ENCODE measurements around the gene TCEAL7.

GRCh38 chrX:103363046-103363445 is 33.0 kb downstream of the TCEAL7 start:
- TF ChIP-seq POLR2AphosphoS5 (IDR thresholded peaks at IDR 0.05) (no peak), CTCF (IDR thresholded peaks at IDR 0.05) (no peak), POLR2A (IDR thresholded peaks at IDR 0.05) (no peak), EP300 (IDR thresholded peaks at IDR 0.05) (no peak)

Measured in stomach (tissue), 4 donors.